IPS-20b (cell line): ENCODE results near the gene RAB37.

ENCODE experiments used
- H3K27ac ChIP-seq: one replicate; pipeline ENCODE4 v1.5.1; 2013; ENCODE audit warnings: low read length
- H3K27me3 ChIP-seq: 2 replicates; pipeline ENCODE4 v1.6.1; 2013; ENCODE audit warnings: mild to moderate bottlenecking, low read length, inconsistent platforms; ENCODE audit not compliant: insufficient read depth
- H3K36me3 ChIP-seq: 2 replicates; pipeline ENCODE4 v1.6.1; 2013; ENCODE audit warnings: low read depth, mild to moderate bottlenecking, inconsistent platforms, low read length, moderate library complexity; ENCODE audit not compliant: insufficient read depth
- H3K4me1 ChIP-seq: 2 replicates; pipeline ENCODE4 v1.6.1; 2013; ENCODE audit warnings: mild to moderate bottlenecking, control low read depth, inconsistent platforms, low read length, moderate library complexity; ENCODE audit not compliant: insufficient read depth
- H3K4me3 ChIP-seq: 2 replicates; pipeline ENCODE4 v1.5.1; 2013; ENCODE audit warnings: mild to moderate bottlenecking, low read length, inconsistent platforms
- H3K9ac ChIP-seq: 2 replicates; pipeline ENCODE4 v1.6.1; 2013; ENCODE audit warnings: low read depth, mild to moderate bottlenecking, inconsistent platforms, low read length, moderate library complexity
- H3K9me3 ChIP-seq: 2 replicates; pipeline ENCODE4 v1.6.1; 2013; ENCODE audit warnings: mild to moderate bottlenecking, low read depth, low read length, inconsistent platforms; ENCODE audit not compliant: insufficient read depth

The RAB37 gene

GRCh38 chr17:74704544-74704943 lies 32.5 kb upstream of the RAB37 start:
- no peaks in the 10 kb centered on the region for H3K9me3 ChIP-seq
- H3K4me3 ChIP-seq, result no peak overlapping the region
- no peak overlapping the region for H3K9ac ChIP-seq
- H3K36me3 ChIP-seq, result no peaks in the 10 kb centered on the region
- H3K27ac ChIP-seq, result no peak overlapping the region
- H3K27me3 ChIP-seq, result peaks cover 9% of the 10 kb centered on the region; the same call in 1 of the 2 replicates
- H3K4me1 ChIP-seq, result no peaks in the 10 kb centered on the region

GRCh38 chr17:74711058-74711824 lies 25.8 kb upstream of the RAB37 start:
- no peaks in the 10 kb centered on the region; the same call in 1 of the 2 replicates for H3K27me3 ChIP-seq
- no peak overlapping the region for H3K4me3 ChIP-seq
- H3K36me3 ChIP-seq, result no peaks in the 10 kb centered on the region
- no peak overlapping the region for H3K9ac ChIP-seq
- H3K27ac ChIP-seq, result no peak overlapping the region
- no peaks in the 10 kb centered on the region for H3K9me3 ChIP-seq
- H3K4me1 ChIP-seq, result no peaks in the 10 kb centered on the region

- Histone ChIP-seq H3K27me3 (no peaks in the 10 kb centered on the region; the same call in 1 of the 2 replicates), H3K36me3 (no peaks in the 10 kb centered on the region), H3K4me1 (no peaks in the 10 kb centered on the region), H3K27ac (no peak overlapping the region), H3K9ac (no peak overlapping the region), H3K4me3 (no peak overlapping the region), H3K9me3 (no peaks in the 10 kb centered on the region)
Observed at GRCh38 chr17:74712301-74712700, 24.8 kb upstream of the RAB37 start.

GRCh38 chr17:74712756-74713155 lies 24.3 kb upstream of the RAB37 start, which contains the start of gene CD300LF:
TSS of gene CD300LF (minus strand) at chr17:74712923. CDS start at chr17:74712866, 57 bp downstream.
- Histone ChIP-seq H3K9ac (no peak within 1 kb of the TSS), H3K4me1 (no peaks in the 10 kb centered on the region), H3K27me3 (no peaks in the 10 kb centered on the region; the same call in 1 of the 2 replicates), H3K36me3 (no peaks in the 10 kb centered on the region), H3K27ac (no peak within 1 kb of the TSS), H3K9me3 (no peaks in the 10 kb centered on the region), H3K4me3 (no peak within 1 kb of the TSS)

GRCh38 chr17:74713171-74713755 lies 23.8 kb upstream of the RAB37 start:
- Histone ChIP-seq H3K4me1 (no peaks in the 10 kb centered on the region), H3K36me3 (no peaks in the 10 kb centered on the region), H3K27ac (no peak overlapping the region), H3K27me3 (no peaks in the 10 kb centered on the region; the same call in 1 of the 2 replicates), H3K9me3 (no peaks in the 10 kb centered on the region), H3K9ac (no peak overlapping the region), H3K4me3 (no peak overlapping the region)

- Histone ChIP-seq H3K9ac (no peak overlapping the region), H3K36me3 (no peaks in the 10 kb centered on the region), H3K27ac (no peak overlapping the region)
Observed at GRCh38 chr17:74715144-74715543, 21.9 kb upstream of the RAB37 start.

GRCh38 chr17:74720506-74720905 lies 16.6 kb upstream of the RAB37 start:
- Histone ChIP-seq H3K4me1 (no peaks in the 10 kb centered on the region), H3K9ac (no peak overlapping the region), H3K9me3 (no peaks in the 10 kb centered on the region), H3K36me3 (no peaks in the 10 kb centered on the region), H3K27me3 (peaks cover 7% of the 10 kb centered on the region; the same call in 1 of the 2 replicates), H3K27ac (no peak overlapping the region), H3K4me3 (no peak overlapping the region)

More at GRCh38 chr17:74715144-74715543, 21.9 kb upstream of the RAB37 start:
- Histone ChIP-seq H3K4me1 (no peaks in the 10 kb centered on the region), H3K9me3 (no peaks in the 10 kb centered on the region), H3K4me3 (no peak overlapping the region), H3K27me3 (peaks cover 4% of the 10 kb centered on the region; the same call in 1 of the 2 replicates)

GRCh38 chr17:74722782-74723181 lies 14.3 kb upstream of the RAB37 start:
- Histone ChIP-seq H3K27me3 (peaks cover 7% of the 10 kb centered on the region; the same call in 1 of the 2 replicates), H3K9me3 (no peaks in the 10 kb centered on the region), H3K27ac (no peak overlapping the region), H3K4me1 (no peaks in the 10 kb centered on the region), H3K36me3 (no peaks in the 10 kb centered on the region), H3K9ac (no peak overlapping the region), H3K4me3 (no peak overlapping the region)

GRCh38 chr17:74723891-74724290 lies 13.2 kb upstream of the RAB37 start:
- H3K9ac ChIP-seq, result no peak overlapping the region
- no peak overlapping the region for H3K27ac ChIP-seq
- H3K4me1 ChIP-seq, result no peaks in the 10 kb centered on the region
- no peaks in the 10 kb centered on the region for H3K36me3 ChIP-seq
- no peak overlapping the region for H3K4me3 ChIP-seq
- H3K27me3 ChIP-seq, result peaks cover 7% of the 10 kb centered on the region; the same call in 1 of the 2 replicates
- H3K9me3 ChIP-seq, result peaks cover 7% of the 10 kb centered on the region; the same call in 1 of the 2 replicates

GRCh38 chr17:74725111-74725510 lies 11.9 kb upstream of the RAB37 start:
- peaks cover 7% of the 10 kb centered on the region; the same call in 1 of the 2 replicates for H3K9me3 ChIP-seq
- H3K36me3 ChIP-seq, result no peaks in the 10 kb centered on the region
- no peak overlapping the region for H3K4me3 ChIP-seq
- no peak overlapping the region for H3K27ac ChIP-seq
- H3K4me1 ChIP-seq, result no peaks in the 10 kb centered on the region
- no peak overlapping the region for H3K9ac ChIP-seq
- H3K27me3 ChIP-seq, result 0 out of 2 replicates have a peak, but pooled peaks cover 4% of the 10 kb centered on the region

GRCh38 chr17:74728033-74728701 lies 8.9 kb upstream of the RAB37 start:
- no peaks in the 10 kb centered on the region for H3K4me1 ChIP-seq
- H3K9me3 ChIP-seq, result peaks cover 7% of the 10 kb centered on the region; the same call in 1 of the 2 replicates
- H3K9ac ChIP-seq, result no peak overlapping the region
- H3K36me3 ChIP-seq, result no peaks in the 10 kb centered on the region
- no peak overlapping the region for H3K27ac ChIP-seq
- no peak overlapping the region for H3K4me3 ChIP-seq
- no peaks in the 10 kb centered on the region; the same call in 1 of the 2 replicates for H3K27me3 ChIP-seq
